ENCODE results near the gene UGT1A4.

GRCh38 chr2:233754872-233755611 lies 36.5 kb downstream of the UGT1A4 start:
- TF ChIP-seq TAF7 (tag; IDR thresholded peaks at IDR 0.05), result no peak
- no peak for TF ChIP-seq JUNB (CRISPR knock-in tag; conservative IDR thresholded peaks at IDR 0.05)
- no peak for TF ChIP-seq FOXK2 (conservative IDR thresholded peaks at IDR 0.05 in 1 of 2, IDR thresholded peaks at IDR 0.05 in 1 of 2; ENCODE audit: low read depth in 2 of 2)
- no peak for TF ChIP-seq MYNN (IDR thresholded peaks at IDR 0.05)
- no peak for TF ChIP-seq MYNN (CRISPR knock-in tag; IDR thresholded peaks at IDR 0.05)
- no peak for TF ChIP-seq ZNF407 (IDR thresholded peaks at IDR 0.05; ENCODE audit: low read depth)
- TF ChIP-seq NR2C2 (CRISPR knock-in tag; IDR thresholded peaks at IDR 0.05), result no peak
- no peak for TF ChIP-seq NR2C2 (tag; IDR thresholded peaks at IDR 0.05)
- no peak for TF ChIP-seq EZH2 (IDR thresholded peaks at IDR 0.05; ENCODE audit: borderline replicate concordance, low read depth, low read length)
- TF ChIP-seq, protein P1, sequence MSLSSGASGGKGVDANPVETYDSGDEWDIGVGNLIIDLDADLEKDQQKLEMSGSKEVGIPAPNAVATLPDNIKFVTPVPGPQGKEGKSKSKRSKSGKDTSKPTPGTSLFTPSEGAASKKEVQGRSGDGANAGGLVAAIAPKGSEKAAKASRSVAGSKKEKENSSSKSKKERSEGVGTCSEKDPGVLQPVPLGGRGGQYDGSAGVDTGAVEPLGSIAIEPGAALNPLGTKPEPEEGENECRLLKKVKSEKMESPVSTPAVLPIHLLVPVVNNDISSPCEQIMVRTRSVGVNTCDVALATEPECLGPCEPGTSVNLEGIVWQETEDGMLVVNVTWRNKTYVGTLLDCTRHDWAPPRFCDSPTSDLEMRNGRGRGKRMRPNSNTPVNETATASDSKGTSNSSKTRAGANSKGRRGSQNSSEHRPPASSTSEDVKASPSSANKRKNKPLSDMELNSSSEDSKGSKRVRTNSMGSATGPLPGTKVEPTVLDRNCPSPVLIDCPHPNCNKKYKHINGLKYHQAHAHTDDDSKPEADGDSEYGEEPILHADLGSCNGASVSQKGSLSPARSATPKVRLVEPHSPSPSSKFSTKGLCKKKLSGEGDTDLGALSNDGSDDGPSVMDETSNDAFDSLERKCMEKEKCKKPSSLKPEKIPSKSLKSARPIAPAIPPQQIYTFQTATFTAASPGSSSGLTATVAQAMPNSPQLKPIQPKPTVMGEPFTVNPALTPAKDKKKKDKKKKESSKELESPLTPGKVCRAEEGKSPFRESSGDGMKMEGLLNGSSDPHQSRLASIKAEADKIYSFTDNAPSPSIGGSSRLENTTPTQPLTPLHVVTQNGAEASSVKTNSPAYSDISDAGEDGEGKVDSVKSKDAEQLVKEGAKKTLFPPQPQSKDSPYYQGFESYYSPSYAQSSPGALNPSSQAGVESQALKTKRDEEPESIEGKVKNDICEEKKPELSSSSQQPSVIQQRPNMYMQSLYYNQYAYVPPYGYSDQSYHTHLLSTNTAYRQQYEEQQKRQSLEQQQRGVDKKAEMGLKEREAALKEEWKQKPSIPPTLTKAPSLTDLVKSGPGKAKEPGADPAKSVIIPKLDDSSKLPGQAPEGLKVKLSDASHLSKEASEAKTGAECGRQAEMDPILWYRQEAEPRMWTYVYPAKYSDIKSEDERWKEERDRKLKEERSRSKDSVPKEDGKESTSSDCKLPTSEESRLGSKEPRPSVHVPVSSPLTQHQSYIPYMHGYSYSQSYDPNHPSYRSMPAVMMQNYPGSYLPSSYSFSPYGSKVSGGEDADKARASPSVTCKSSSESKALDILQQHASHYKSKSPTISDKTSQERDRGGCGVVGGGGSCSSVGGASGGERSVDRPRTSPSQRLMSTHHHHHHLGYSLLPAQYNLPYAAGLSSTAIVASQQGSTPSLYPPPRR (CRISPR knock-in tag; IDR thresholded peaks at IDR 0.05; ENCODE audit: borderline replicate concordance), result no peak

Measured in K562 (cell line).